HG02759 (cell line): Measurements from ENCODE around the gene MYRF.

Source experiments
- ATAC-seq: cut with Tn5 transposase; IDR thresholded peaks from one replicate; pipeline ENCODE4 v1.9.1; 2021; ENCODE audit warnings: mild to moderate bottlenecking, moderate library complexity; ENCODE audit not compliant: unreplicated experiment

MYRF gene

GRCh38 chr11:61774411-61774810, 22.0 kb downstream of the MYRF start:
- no peak for ATAC-seq

GRCh38 chr11:61775106-61775505, 22.7 kb downstream of the MYRF start:
- ATAC-seq, result no peak

GRCh38 chr11:61775606-61776554, 23.4 kb downstream of the MYRF start:
- no peak for ATAC-seq

- ATAC-seq, result peak; percentile 45
Measured at GRCh38 chr11:61776561-61777075, 24.2 kb downstream of the MYRF start.

- ATAC-seq, result no peak
Measured at GRCh38 chr11:61777234-61778090, 25.0 kb downstream of the MYRF start.

- no peak for ATAC-seq
Measured at GRCh38 chr11:61778357-61778886, 26.0 kb downstream of the MYRF start.

- ATAC-seq, result no peak
Measured at GRCh38 chr11:61778920-61779650, 26.6 kb downstream of the MYRF start.

- ATAC-seq, result no peak
Measured at GRCh38 chr11:61779666-61780525, 27.5 kb downstream of the MYRF start.

GRCh38 chr11:61780581-61781162, 28.2 kb downstream of the MYRF start:
- ATAC-seq, result no peak

GRCh38 chr11:61781585-61781984, 29.1 kb downstream of the MYRF start:
- no peak for ATAC-seq

- ATAC-seq, result no peak
Measured at GRCh38 chr11:61782299-61782698, 29.9 kb downstream of the MYRF start.

- ATAC-seq, result no peak
Measured at GRCh38 chr11:61782841-61783240, 30.4 kb downstream of the MYRF start.

- ATAC-seq, result no peak
Measured at GRCh38 chr11:61783717-61784505, 31.5 kb downstream of the MYRF start.

- ATAC-seq, result no peak
Measured at GRCh38 chr11:61784506-61784805, 32.0 kb downstream of the MYRF start.

GRCh38 chr11:61785837-61786402, 33.5 kb downstream of the MYRF start:
- ATAC-seq, result no peak

- ATAC-seq, result no peak
Measured at GRCh38 chr11:61787928-61788491, 35.6 kb downstream of the MYRF start.

GRCh38 chr11:61791737-61792309, 39.4 kb downstream of the MYRF start:
- no peak for ATAC-seq
